IMR-90 (cell line): ENCODE measurements around the gene DSCAM. TPM values are rescaled to one million over a fixed set of nuclear protein-coding genes. Genes with fewer than 3 reads are reported as not detected.

ENCODE experiments used
- ATAC-seq: fragments of 200-7000 bp; cut with Tn5 transposase; 2 replicates; pipeline ENCODE4 v1.9.1; 2020; ENCODE audit warnings: low read depth, mild to moderate bottlenecking, moderate library complexity
- BruUV-seq: library from RNA; stranded (reverse); fragments of 400-500 nt; replicated peaks from 2 replicates; lab custom pipeline; 2021; lab: Mats Ljungman, UMichigan
- CTCF ChIA-PET: fragments of 300-600 bp; formaldehyde crosslinking; extraction: SDS; loops from one replicate; lab custom pipeline; 2021; ENCODE audit warnings: antibody characterized with exemption; lab: Yijun Ruan, JAX
- POLR2A ChIA-PET: fragments of 300-600 bp; sonication (Branson Sonifier 250); formaldehyde crosslinking; loops from one replicate; lab custom pipeline; 2022; ENCODE audit warnings: antibody characterized with exemption; ENCODE audit not compliant: unreplicated experiment; lab: Charles Lee
- DNase-seq: peaks from one replicate; pipeline ENCODE4 v3.0.0; 2013
- H2AFZ ChIP-seq: replicated peaks from 2 replicates; pipeline ENCODE3; 2013; ENCODE audit warnings: low read length, mild to moderate bottlenecking; ENCODE audit not compliant: poor library complexity
- H2AK5ac ChIP-seq: 2 replicates; pipeline ENCODE4 v1.6.1; 2013; ENCODE audit warnings: low read depth, low read length, inconsistent platforms
- H2AK9ac ChIP-seq: replicated peaks from 2 replicates; pipeline ENCODE3; 2013; ENCODE audit warnings: mild to moderate bottlenecking, low read depth, low read length, moderate library complexity; ENCODE audit not compliant: poor library complexity
- H2BK120ac ChIP-seq: 2 replicates; pipeline ENCODE4 v1.6.1; 2013; ENCODE audit warnings: low read depth, low read length, inconsistent platforms
- H2BK15ac ChIP-seq: 3 replicates; pipeline ENCODE4 v1.6.1; 2013; ENCODE audit warnings: low read depth, low read length, inconsistent platforms
- H2BK20ac ChIP-seq: 2 replicates; pipeline ENCODE4 v1.6.1; 2013; ENCODE audit warnings: low read depth, mild to moderate bottlenecking, inconsistent platforms, low read length, moderate library complexity
- H2BK5ac ChIP-seq: 2 replicates; pipeline ENCODE4 v1.6.1; 2013; ENCODE audit warnings: mild to moderate bottlenecking, low read depth, low read length, inconsistent platforms; ENCODE audit not compliant: poor library complexity, severe bottlenecking
- H3K14ac ChIP-seq: replicated peaks from 2 replicates; pipeline ENCODE4 v1.6.1; 2013; ENCODE audit warnings: low read depth, low read length, inconsistent platforms
- H3K18ac ChIP-seq: 2 replicates; pipeline ENCODE4 v1.6.1; 2013; ENCODE audit warnings: low read depth, low read length, control low read depth
- H3K23ac ChIP-seq: 2 replicates; pipeline ENCODE4 v1.6.1; 2013; ENCODE audit warnings: low read depth, low read length, inconsistent platforms
- H3K27ac ChIP-seq: 2 replicates; pipeline ENCODE4 v1.5.1; 2013; ENCODE audit warnings: mild to moderate bottlenecking, control low read depth, low read length; ENCODE audit not compliant: insufficient read depth
- H3K27me3 ChIP-seq: 2 replicates; pipeline ENCODE4 v1.6.1; 2013; ENCODE audit warnings: low read length; ENCODE audit not compliant: control insufficient read depth, insufficient read depth
- H3K36me3 ChIP-seq: 2 replicates; pipeline ENCODE4 v1.6.1; 2013; ENCODE audit warnings: low read length, mixed read lengths; ENCODE audit not compliant: control insufficient read depth, insufficient read depth
- H3K4ac ChIP-seq: 2 replicates; pipeline ENCODE4 v1.6.1; 2013; ENCODE audit warnings: low read depth, low read length, inconsistent platforms
- H3K4me1 ChIP-seq: 2 replicates; pipeline ENCODE4 v1.6.1; 2013; ENCODE audit warnings: low read length, mixed read lengths; ENCODE audit not compliant: control insufficient read depth, insufficient read depth
- H3K4me2 ChIP-seq: 2 replicates; pipeline ENCODE4 v1.6.1; 2013; ENCODE audit warnings: low read depth, mild to moderate bottlenecking, control low read depth, low read length, moderate library complexity
- H3K4me3 ChIP-seq: 2 replicates; pipeline ENCODE4 v1.5.1; 2013; ENCODE audit warnings: low read depth, mild to moderate bottlenecking, control low read depth, low read length, moderate library complexity; ENCODE audit not compliant: insufficient read depth
- H3K56ac ChIP-seq: 2 replicates; pipeline ENCODE4 v1.6.1; 2013; ENCODE audit warnings: low read length, inconsistent platforms; ENCODE audit not compliant: insufficient read depth; ENCODE audit errors: extremely low read depth
- H3K79me1 ChIP-seq, 2 experiments: 2 replicates each; pipeline ENCODE4 v1.6.1; 2013; ENCODE audit warnings: low read length in 2 of 2, inconsistent platforms in 1 of 2, low read depth in 1 of 2
- H3K9ac ChIP-seq: 2 replicates; pipeline ENCODE4 v1.6.1; 2013; ENCODE audit warnings: low read depth, low read length, control low read depth
- H3K9me1 ChIP-seq: 2 replicates; pipeline ENCODE4 v1.6.1; 2013; ENCODE audit warnings: low read length, inconsistent platforms; ENCODE audit not compliant: insufficient read depth
- H3K9me3 ChIP-seq: 2 replicates; pipeline ENCODE4 v1.6.1; 2013; ENCODE audit warnings: low read length; ENCODE audit not compliant: control insufficient read depth, insufficient read depth
- H4K20me1 ChIP-seq: 2 replicates; pipeline ENCODE4 v1.6.1; 2013; ENCODE audit warnings: low read length, inconsistent platforms; ENCODE audit not compliant: insufficient read depth
- H4K5ac ChIP-seq: 2 replicates; pipeline ENCODE4 v1.6.1; 2013; ENCODE audit warnings: mild to moderate bottlenecking, low read depth, low read length, control low read depth
- H4K8ac ChIP-seq, 2 experiments: 2 replicates each; pipeline ENCODE4 v1.6.1; 2013; ENCODE audit warnings: low read depth in 2 of 2, low read length in 2 of 2, control low read depth in 1 of 2, inconsistent platforms in 1 of 2
- H4K91ac ChIP-seq: 2 replicates; pipeline ENCODE4 v1.6.1; 2013; ENCODE audit warnings: low read depth, low read length, inconsistent platforms; ENCODE audit not compliant: insufficient read depth
- BHLHE40 ChIP-seq: fragments of 150-350 bp; IDR thresholded peaks from 2 replicates; pipeline ENCODE4 v1.6.1; 2016; ENCODE audit warnings: mild to moderate bottlenecking, low read depth, low read length
- CEBPB ChIP-seq: IDR thresholded peaks from 2 replicates; pipeline ENCODE4 v1.6.1; 2012; ENCODE audit warnings: low read depth, low read length, improper control_type of control experiment
- MAFK ChIP-seq: IDR thresholded peaks from 2 replicates; pipeline ENCODE4 v1.6.1; 2012; ENCODE audit warnings: low read depth, low read length, improper control_type of control experiment
- MXI1 ChIP-seq: IDR thresholded peaks from 2 replicates; pipeline ENCODE4 v1.6.1; 2012; ENCODE audit warnings: low read depth, mild to moderate bottlenecking, low read length, moderate library complexity, borderline replicate concordance
- POLR2A ChIP-seq: IDR thresholded peaks from 2 replicates; pipeline ENCODE4 v1.6.1; 2012; ENCODE audit warnings: mild to moderate bottlenecking, low read depth, low read length
- RAD21 ChIP-seq: IDR thresholded peaks from 2 replicates; pipeline ENCODE4 v1.6.1; 2012; ENCODE audit warnings: low read length, improper control_type of control experiment
- RCOR1 ChIP-seq: IDR thresholded peaks from 2 replicates; pipeline ENCODE4 v1.6.1; 2012; ENCODE audit warnings: mild to moderate bottlenecking, low read length, improper control_type of control experiment; ENCODE audit not compliant: insufficient replicate concordance
- RFX5 ChIP-seq: IDR thresholded peaks from 2 replicates; pipeline ENCODE4 v1.8.0; 2012; ENCODE audit warnings: low read depth, mild to moderate bottlenecking, low read length, moderate library complexity
- SMC3 ChIP-seq: fragments of 150-350 bp; IDR thresholded peaks from 2 replicates; pipeline ENCODE4 v1.6.1; 2016; ENCODE audit warnings: low read depth, mild to moderate bottlenecking, antibody characterized with exemption, low read length, moderate library complexity
- USF2 ChIP-seq: fragments of 150-350 bp; IDR thresholded peaks from 2 replicates; pipeline ENCODE4 v1.6.1; 2017; ENCODE audit warnings: mild to moderate bottlenecking, antibody characterized with exemption, low read length, low read depth
- WGBS, 2 experiments: methylation state at CpG; one replicate each; pipeline versions ENCODE4 v1.1.5 to v1.1.7; 2013; ENCODE audit warnings: missing lambda C conversion rate in 2 of 2; ENCODE audit not compliant: insufficient read length in 1 of 2; ENCODE audit errors: extremely low coverage in 2 of 2; 5-methylcytosine and 5-hydroxymethylcytosine counted together
- dilution Hi-C: fragments of 300-500 bp; cut with HindIII; formaldehyde crosslinking; loops from one replicate; pipeline ENCODE4 v1.14.3; 2018; ENCODE audit warnings: low sequenced_read_pairs; ENCODE audit not compliant: unreplicated experiment
- in situ Hi-C: fragments of 300-500 bp; cut with MboI; formaldehyde crosslinking; loops from 3 replicates; pipeline ENCODE4 v1.14.3; 2019; ENCODE audit warnings: low sequenced_read_pairs, inconsistent platforms, mixed read lengths
- intact Hi-C: fragments of 100-400 bp; cut with micrococcal nuclease; formaldehyde crosslinking; loops from 2 replicates; pipeline ENCODE4 v1.10.0; 2022
- polyA plus RNA-seq, 3 experiments: library from polyadenylated mRNA; depleted of rRNA; stranded (reverse); fragments of >200 nt; gene quantifications; 2 replicates each; pipeline ENCODE4 v1.2.3, GENCODE V29; 2012; ENCODE audit warnings: low replicate concordance in 1 of 3
- total RNA-seq: library from RNA; depleted of rRNA; stranded (reverse); fragments of >200 nt; gene quantifications from 2 replicates; pipeline ENCODE4 v1.2.3, GENCODE V29; 2012
- TF ChIP-seq, protein P1 (sequence below): conservative IDR thresholded peaks from 2 replicates; pipeline ENCODE4 v1.5.1; 2012; ENCODE audit warnings: mild to moderate bottlenecking, low read depth, low read length, improper control_type of control experiment
- TF ChIP-seq, protein P2 (sequence below): fragments of 150-350 bp; IDR thresholded peaks from 2 replicates; pipeline ENCODE4 v1.6.1; 2016; ENCODE audit warnings: low read depth, mild to moderate bottlenecking, low read length, moderate library complexity, borderline replicate concordance

Gene DSCAM
- total and polyA plus RNA-seq, 2 of the 4 experiments (the other 2 are of a cell fraction): under 0.01 to 0.02 TPM

GRCh38 chr21:40333731-40334130, 513.2 kb downstream of the DSCAM start:
- H4K20me1 ChIP-seq: no peaks in the 10 kb centered on the region
- dilution Hi-C loops (no loop called here), in situ Hi-C loops (no loop called here), intact Hi-C loops (no loop called here)
- H3K36me3 ChIP-seq: no peaks in the 10 kb centered on the region
- H2BK120ac ChIP-seq: no peak overlapping the region
- no peak overlapping the region for H2BK20ac ChIP-seq
- no peak overlapping the region for H3K18ac ChIP-seq
- H4K5ac ChIP-seq: no peak overlapping the region
- ChIA-PET POLR2A (no interaction called here), CTCF (no interaction called here)
- no peak for DNase-seq
- no TSS peak for BruUV-seq
- H3K9ac ChIP-seq: no peak overlapping the region
- H3K27ac ChIP-seq: no peak overlapping the region
- no peak overlapping the region for H2AFZ ChIP-seq
- no peak overlapping the region for H3K23ac ChIP-seq
- H2BK5ac ChIP-seq: no peak overlapping the region
- H2AK9ac ChIP-seq: no peak overlapping the region
- no peak overlapping the region for H3K56ac ChIP-seq
- H3K79me1 ChIP-seq: no peaks in the 10 kb centered on the region
- TF ChIP-seq, protein P1, sequence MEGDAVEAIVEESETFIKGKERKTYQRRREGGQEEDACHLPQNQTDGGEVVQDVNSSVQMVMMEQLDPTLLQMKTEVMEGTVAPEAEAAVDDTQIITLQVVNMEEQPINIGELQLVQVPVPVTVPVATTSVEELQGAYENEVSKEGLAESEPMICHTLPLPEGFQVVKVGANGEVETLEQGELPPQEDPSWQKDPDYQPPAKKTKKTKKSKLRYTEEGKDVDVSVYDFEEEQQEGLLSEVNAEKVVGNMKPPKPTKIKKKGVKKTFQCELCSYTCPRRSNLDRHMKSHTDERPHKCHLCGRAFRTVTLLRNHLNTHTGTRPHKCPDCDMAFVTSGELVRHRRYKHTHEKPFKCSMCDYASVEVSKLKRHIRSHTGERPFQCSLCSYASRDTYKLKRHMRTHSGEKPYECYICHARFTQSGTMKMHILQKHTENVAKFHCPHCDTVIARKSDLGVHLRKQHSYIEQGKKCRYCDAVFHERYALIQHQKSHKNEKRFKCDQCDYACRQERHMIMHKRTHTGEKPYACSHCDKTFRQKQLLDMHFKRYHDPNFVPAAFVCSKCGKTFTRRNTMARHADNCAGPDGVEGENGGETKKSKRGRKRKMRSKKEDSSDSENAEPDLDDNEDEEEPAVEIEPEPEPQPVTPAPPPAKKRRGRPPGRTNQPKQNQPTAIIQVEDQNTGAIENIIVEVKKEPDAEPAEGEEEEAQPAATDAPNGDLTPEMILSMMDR: no peak
- no peak for TF ChIP-seq RCOR1
- no peak for TF ChIP-seq USF2
- no peak for TF ChIP-seq MAFK
- TF ChIP-seq RAD21: no peak
- TF ChIP-seq SMC3: no peak
- TF ChIP-seq MXI1: no peak
- TF ChIP-seq BHLHE40: no peak
- TF ChIP-seq, protein P2, sequence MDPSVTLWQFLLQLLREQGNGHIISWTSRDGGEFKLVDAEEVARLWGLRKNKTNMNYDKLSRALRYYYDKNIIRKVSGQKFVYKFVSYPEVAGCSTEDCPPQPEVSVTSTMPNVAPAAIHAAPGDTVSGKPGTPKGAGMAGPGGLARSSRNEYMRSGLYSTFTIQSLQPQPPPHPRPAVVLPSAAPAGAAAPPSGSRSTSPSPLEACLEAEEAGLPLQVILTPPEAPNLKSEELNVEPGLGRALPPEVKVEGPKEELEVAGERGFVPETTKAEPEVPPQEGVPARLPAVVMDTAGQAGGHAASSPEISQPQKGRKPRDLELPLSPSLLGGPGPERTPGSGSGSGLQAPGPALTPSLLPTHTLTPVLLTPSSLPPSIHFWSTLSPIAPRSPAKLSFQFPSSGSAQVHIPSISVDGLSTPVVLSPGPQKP: no peak
- TF ChIP-seq POLR2A: no peak
- TF ChIP-seq RFX5: no peak
- no peak for TF ChIP-seq CEBPB
- H4K91ac ChIP-seq: no peak overlapping the region
- no peak for ATAC-seq
- H3K9me3 ChIP-seq: peaks cover 19% of the 10 kb centered on the region
- H3K4me2 ChIP-seq: no peak overlapping the region
- no peak overlapping the region for H2BK15ac ChIP-seq
- H3K4me1 ChIP-seq: no peaks in the 10 kb centered on the region
- no peak overlapping the region for H3K14ac ChIP-seq
- H4K8ac ChIP-seq: no peak overlapping the region
- WGBS, 2 experiments: no CpG with 5 or more reads among the region's 4 CpGs
- no peak overlapping the region for H3K4me3 ChIP-seq
- H3K9me1 ChIP-seq: no peaks in the 10 kb centered on the region
- H2AK5ac ChIP-seq: no peak overlapping the region
- no peak overlapping the region for H3K4ac ChIP-seq
- H3K27me3 ChIP-seq: no peaks in the 10 kb centered on the region
